ENCODE data around the gene BLOC1S6.

BLOC1S6 gene, protein sequence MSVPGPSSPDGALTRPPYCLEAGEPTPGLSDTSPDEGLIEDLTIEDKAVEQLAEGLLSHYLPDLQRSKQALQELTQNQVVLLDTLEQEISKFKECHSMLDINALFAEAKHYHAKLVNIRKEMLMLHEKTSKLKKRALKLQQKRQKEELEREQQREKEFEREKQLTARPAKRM

DNA sequence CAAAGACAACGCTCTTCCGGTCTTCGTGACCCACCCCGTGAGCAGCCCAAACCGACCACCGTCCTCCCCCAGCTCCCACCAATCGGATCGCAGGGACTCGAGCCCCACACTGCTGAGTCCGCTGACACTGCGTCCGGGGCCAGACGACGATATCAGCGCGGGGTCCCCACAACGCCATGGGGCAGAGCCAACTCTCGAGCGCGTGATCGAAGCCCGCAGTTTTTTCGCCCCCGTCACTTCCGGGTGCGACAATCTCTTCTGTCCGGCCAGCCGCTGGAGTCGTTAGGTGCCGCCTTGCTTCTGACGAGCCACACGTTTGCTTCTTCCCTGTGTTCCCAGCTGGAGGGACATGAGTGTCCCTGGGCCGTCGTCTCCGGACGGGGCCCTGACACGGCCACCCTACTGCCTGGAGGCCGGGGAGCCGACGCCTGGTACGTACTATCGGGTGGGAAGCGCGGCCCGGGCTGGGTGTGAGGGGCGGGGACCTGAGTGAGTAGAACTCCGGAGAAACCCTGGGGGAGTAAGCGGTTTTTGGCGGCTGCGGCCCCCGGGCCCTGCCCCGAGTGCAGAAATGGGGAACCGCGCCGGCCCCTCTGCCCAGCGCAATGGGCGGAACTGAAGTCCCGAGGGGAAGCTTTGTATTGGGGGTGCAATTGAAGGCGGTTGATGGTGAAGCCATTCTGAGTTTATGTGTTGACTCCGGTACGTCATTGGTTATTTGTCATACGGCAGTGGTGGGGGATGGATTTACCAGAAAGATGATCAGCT is at the start of gene BLOC1S6:
TSS of gene BLOC1S6 (plus strand) at position 285 of the 768 bp plus-strand sequence. CDS start at position 350, 65 bp downstream.
- peak; percentile 66 for DNase-seq (ENCODE audit: low spot score)

DNA sequence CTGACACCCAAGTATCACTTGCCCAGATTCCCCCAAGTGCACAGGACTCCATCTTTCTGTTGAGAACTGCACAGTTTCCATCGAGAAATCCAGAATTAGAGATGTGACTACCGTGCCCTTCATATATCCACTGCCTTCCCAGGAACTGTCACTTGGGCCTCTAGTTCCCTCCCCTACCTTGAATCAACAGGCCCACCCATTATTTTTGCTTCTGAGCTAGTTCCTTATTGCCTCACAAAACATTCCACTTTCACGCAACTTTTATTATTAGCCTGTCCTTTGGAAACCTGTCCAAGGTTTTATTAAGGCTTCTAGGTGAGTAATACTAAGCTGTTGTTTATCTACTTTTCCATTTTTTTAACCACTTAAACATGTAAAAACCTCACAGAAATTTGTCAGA is 47.5 kb upstream of the BLOC1S6 start:
- no peak for DNase-seq (ENCODE audit: low spot score)

DNA sequence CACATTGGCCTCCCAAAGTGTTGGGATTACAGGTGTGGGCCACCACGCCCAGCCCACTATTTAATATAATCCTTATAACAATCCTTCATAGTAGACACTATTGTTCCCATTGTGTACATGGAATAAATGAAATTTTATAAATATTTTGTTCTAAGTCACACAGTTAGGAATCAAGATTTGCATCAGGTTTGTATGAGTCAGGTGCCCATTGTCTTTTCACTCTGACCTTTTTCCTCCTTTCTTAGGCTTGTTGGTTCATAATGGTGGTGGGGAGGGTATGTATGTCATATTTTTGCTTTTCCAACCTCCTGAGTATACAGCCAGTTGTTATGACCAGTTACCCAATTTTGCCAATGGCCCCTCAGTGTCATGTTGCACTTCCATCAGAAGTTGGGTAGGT is 46.6 kb upstream of the BLOC1S6 start:
- DNase-seq (ENCODE audit: low spot score): no peak

DNA sequence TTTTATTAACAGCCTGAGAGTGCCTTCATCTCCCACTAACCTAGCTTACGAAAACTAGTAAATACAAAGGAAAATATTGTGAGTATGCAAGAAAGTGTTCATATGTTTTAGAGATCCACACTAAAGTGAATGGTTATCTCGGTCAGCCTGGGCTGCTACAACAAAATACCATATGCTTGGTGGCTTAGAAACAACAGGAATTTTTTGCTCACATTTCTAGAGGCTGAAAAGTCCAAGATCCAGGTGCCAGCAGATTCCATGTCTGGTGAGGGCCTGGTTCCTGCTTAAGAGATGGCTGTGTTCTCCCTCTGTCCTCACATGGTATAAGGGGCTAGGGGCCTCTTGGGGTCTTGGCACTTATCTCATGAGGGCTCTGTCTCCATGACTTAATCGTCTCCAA is 44.1 kb upstream of the BLOC1S6 start:
- DNase-seq (ENCODE audit: low spot score): no peak

DNA sequence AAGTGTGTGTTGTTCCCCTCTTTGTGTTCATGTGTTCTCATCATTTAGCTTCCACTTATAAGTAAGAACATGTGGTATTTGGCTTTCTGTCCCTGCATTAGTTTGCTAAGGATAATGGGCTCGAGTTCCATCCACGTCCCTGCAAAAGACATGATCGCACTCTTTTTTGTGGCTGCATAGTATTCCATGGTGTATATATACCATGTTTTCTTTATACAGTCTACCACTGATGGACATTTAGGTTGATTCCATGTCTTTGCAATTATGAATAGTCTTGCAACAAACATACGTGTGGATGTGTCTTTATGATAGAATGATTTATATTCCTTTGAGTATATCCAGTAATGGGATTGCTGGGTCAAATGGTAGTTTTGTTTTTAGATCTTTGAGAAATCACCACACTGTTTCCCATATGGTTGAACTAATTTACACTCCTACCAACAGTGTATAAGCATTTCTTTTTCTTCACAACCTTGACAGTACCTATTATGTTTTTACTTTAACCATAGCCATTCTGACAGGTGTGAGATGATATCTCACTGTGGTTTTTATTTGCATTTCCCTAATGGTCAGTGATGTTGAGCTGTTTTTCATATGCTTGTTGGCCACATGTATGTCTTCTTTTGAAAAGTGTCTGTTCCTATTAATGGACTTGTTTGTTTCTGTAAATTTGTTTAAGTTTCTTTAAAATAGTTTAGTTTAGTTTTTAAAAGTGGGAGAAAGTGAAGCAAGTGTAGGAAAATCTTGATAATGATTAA is 42.7 kb upstream of the BLOC1S6 start:
- no peak for DNase-seq (ENCODE audit: low spot score)

DNA sequence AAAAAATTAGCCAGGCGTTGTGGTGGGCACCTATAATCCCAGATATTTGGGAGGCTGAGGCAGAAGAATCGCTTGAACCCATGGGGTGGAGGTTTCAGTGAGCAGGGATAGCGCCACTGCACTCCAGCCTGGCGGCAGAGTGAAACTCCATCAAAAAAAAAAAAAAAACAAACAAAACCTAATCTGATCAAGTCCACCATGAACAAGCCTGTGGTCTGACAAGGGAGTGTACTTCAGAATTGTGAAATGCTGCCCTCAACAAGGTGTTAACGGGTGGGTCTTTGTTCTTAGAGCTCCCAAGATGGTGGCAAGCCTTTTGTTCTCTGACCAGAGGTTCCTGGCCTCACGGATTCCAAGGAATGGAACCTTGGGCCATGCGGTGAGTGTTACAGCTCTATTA is 40.4 kb upstream of the BLOC1S6 start:
- no peak for DNase-seq (ENCODE audit: low spot score)

DNA sequence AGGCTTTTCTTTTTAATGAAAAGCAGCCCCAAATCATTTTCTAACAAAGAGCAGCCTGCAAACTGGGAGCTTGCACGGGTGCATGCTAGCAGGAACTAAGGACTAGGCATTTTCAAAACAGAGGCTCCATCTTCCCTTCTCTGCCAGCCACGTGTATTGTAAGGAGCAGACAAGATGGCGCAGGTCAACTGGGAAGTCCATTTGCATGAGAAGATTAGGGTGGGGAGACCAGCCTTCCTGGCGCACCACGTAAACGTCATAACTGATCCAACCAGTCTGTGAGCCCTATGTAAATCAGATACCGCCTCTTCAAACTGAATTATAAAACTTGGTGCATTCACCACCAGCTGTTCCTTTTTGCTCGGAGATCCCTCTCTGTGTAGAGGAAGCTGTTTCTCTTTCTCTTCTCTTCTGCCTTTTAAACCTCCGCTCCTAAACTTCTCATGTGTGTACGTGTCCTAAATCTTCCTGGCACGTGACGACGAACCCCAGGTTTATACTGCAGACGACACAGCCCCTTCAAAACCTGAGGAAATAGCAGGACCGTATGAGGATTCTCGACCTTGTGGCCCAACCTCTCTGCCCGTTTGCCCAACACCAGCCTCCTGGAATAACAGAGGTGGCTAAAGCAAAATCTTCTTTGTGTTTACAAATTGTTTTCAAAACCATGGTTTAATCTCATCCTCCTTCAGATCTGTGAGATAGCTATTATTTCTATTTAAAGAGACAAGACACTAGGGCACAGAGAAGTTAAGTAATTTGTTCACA is 38.2 kb upstream of the BLOC1S6 start:
- DNase-seq (ENCODE audit: low spot score): no peak

DNA sequence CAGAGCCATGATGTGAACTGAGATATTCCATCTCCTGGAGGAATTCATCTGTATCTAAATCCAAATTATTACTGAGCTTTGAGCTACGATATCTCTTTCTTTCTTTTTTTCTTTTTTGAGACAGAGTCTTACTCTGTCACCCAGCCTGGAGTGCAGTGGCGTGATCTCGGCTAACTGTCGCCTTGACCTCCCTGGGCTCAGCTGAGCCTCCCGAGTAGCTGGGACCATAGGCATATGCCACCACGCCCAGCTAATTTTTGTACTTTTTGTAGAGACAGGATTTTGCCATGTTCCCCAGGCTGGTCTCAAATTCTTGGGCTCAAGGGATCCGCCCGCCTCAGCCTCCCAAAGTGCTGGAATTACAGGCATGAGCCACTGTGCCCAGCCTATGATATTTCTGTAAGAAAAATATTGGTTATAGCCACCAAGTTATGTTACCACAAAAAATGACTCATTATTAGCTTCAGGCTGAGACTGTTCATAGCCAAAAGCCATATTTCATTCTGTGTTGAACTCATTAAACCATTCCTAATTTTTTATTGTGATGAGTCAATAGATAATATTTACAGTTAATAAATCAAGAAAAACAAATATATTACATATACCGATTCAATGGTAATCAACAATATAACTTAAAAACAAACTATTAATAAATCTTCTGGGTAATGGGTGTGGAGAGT is 37.5 kb upstream of the BLOC1S6 start:
- DNase-seq (ENCODE audit: low spot score): no peak

DNA sequence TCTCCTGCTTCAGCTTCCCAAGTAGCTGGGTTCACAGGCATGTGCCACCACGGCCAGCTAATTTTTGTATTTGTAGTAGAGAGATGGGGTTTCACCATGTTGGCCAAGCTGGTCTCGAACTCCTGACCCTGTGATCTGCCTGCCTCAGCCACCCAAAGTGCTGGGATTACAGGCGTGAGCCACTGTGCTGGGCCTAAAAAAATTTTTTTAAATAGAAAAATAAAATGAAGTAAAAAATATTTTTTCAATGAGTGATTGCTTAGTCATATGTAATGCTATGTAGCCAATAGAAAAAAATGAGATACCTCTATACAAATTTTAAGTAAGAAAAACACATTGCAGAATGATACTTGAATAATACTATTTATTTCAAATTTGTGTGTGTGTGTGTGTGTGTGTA is 36.7 kb upstream of the BLOC1S6 start:
- no peak for DNase-seq (ENCODE audit: low spot score)

DNA sequence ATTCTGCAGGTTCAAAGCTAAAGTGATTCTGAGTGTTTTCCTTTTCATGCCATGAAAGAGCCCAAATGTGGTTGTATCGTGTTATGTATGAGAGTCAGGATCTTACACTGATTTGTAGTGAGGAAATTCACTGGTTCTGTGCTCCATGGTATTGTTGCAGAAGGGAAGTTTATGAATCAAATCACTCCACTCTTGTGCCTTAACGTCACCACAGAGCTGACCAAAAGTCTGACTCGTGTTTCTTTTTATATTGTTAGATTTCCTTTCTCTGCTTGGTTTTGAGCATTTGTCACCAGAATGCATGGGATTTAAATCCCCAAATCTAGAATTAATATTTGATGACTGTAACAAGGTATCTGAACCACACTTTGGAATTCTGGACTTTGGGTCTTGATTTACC is 35.5 kb upstream of the BLOC1S6 start:
- DNase-seq (ENCODE audit: low spot score): no peak

DNA sequence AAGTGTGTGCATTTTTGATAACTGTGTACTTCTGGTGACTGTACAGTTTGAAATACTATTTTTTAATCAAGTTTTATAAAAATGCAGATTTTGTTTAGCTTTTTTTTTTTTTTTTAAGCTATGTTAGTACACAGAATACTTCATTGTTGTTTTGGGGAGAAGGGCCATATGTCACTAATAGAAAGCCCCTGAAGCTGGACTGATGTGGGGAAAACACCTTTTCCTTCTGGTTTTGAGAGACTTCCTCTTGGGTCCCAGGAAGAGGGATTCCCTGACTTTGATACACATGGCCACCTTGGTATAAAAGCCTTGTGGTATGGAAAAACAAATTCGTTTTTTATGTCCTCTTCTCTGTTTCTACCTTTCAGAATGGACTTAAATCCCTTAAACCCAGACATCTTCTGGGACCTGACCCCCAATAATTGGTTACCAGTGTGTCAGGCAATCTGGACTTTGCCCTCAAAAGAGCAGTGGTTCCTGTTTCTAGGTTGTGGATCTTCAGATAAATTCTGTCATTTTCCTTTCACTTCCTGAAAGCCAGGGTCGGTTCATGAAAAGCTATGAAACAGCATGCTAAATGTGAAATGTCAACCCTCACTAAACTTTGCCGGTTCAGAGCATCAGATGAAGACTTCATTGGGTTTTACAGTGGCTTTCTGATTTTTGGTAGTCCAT is 31.1 kb upstream of the BLOC1S6 start:
- no peak for DNase-seq (ENCODE audit: low spot score)

DNA sequence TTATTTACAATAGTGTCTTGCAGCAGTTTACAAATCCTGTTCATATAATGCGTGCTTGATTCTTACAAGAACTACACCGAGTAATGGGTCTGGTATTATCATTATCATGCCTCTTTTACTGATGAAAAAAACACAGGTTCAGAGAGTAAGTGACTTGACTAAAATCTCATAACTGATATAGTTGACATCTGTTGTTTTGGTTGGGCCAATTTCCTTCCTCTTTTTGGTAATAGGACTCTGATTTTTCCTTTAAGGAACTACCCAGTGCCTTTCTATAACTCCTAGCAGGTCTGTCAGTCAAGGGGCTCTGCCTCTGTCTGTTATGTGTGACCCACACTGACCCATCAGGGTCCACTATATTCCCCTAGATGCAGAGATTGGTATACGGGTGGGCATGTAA is 14.6 kb upstream of the BLOC1S6 start:
- DNase-seq (ENCODE audit: low spot score): no peak

DNA sequence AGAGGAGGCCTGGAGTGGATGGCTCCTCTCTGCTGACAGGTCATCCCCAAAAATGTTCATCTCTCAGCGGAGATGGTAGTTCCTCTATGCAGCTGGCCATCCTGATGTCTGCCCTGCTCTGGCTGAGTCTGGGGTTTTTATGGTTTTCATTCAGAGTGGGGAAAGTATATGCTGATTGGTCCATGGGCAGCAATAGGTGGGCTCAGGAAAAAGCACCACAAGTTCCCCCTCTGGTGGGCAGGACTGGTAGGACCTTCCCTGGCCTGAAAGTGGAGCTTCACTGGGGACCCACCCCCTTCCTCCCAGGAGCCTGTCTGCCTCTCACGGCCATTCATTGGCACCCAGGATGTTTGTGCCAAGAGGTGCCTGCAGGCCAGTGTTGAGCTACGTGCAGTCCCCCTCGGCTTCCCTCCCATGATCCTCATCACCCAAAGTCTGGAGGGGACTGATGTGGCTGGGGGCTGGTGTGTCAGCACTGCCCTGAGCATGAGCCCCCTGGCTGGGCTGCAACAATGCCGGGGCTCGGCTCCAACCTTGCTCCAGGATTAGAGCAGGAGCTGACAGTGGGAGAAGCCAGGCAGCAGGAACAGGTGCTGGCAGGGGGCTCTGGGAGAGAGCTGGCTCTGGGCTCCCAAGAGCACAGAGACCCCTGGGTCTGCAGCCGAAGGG is 13.1 kb upstream of the BLOC1S6 start:
- DNase-seq (ENCODE audit: low spot score): no peak

DNA sequence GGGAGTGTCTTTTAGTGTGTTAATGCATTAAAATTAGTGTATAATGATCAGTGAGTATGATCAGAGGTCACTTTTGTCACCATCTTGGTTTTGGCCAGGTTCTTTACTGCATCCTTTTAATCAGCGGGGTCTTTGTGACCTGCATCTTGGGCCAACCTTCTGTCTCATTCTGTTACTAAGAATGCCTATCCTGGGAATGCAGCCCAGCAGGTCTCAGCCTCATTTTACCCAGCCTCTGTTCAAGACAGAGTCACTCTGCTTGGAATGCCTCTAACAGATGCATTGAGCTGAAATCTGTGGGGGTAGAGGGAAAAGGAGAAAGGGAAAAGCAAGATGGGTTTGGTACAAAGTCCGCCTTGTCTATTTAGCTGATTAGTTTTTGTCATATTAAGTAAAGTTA is 5.3 kb upstream of the BLOC1S6 start:
- no peak for DNase-seq (ENCODE audit: low spot score)

DNA sequence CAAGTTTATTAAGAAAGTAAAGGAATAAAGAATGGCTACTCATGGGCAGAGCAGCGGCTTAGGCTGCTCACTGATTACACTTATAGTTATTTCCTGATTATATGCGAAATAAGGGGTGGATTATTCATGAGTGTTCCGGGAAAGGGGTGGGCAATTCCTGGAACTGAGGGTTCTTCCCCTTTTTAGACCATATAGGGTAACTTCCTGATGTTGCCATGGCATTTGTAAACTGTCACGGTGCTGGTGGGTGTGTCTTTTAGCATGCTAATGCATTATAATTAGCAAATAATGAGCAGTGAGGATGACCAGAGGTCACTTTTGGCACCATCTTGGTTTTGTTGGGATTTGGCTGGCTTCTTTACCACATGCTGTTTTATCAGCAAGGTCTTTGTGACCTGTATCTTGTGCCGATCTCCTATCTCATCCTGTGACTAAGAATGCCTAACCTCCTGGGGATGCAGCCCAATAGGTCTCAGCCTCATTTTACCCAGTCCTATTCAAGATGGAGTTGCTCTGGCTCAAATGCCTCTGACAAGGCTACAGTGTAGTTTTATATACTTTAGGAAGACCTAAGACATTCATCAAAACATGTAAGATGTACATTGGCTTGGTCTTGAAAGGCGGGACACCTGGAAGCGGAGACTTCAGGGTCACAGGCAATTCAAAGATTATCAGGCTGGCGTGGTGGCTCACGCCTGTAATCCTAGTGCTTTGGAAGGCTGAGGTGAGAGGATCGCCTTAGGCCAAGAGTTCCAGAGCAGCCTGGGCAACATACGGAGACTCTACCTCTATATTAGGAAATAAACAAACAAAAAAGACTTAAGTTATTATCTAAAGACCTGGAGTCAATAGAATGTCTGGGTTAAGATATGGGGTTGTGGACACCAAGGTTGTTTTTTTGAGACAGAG is 3.2 kb upstream of the BLOC1S6 start:
- no peak for DNase-seq (ENCODE audit: low spot score)

DNA sequence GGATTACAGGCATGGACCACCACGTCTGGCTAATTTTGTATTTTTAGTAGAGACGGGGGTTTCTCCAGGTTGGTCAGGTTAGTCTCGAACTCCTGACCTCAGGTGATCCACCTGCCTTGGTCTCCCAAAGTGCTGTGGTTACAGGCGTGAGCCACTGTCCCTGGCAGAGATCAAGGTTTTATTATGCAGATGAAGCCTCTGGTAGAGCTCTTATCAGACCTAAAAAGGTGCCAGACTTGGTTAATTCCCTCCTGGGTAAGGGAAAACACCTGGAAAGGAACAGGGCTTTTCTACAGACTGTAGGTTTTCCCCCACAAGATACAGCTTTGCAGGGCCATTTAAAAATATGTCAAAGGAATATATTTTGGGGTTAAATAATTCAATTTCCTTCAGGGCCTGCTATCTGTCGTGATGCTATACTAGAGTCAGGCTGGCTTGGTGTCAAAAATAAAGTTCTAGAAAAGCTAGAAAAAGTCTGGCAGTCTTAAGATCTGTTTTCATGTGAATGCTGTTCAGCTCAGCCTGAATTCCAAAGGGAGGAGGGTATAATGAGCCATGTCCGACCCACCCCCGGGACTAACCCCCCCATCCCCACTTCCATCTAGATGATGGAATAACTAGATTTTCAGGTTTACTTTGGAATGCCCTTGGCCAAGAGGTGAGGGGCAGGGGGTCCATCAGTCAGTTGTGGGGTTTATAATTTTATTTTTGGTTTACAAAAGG is 1.9 kb upstream of the BLOC1S6 start:
- no peak for DNase-seq (ENCODE audit: low spot score)

DNA sequence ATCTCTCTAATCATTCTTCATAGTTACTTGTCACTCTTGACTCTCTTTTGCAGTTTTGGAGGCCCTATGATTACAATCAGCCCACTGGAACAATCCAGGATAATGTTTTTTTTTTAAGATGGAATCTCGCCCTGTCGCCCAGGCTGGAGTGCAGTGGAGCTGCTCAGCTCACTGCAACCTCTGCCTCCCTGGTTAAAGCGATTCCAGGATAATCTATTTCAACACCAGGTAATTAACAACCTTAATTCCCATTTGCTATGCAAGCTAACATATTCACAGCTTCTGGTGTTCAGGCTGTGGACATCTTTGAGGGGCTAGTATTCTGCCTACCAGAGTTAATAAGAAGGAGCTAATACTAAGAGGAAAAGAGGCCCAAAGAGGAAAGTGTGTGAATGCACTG is 1.1 kb upstream of the BLOC1S6 start:
- no peak for DNase-seq (ENCODE audit: low spot score)

DNA sequence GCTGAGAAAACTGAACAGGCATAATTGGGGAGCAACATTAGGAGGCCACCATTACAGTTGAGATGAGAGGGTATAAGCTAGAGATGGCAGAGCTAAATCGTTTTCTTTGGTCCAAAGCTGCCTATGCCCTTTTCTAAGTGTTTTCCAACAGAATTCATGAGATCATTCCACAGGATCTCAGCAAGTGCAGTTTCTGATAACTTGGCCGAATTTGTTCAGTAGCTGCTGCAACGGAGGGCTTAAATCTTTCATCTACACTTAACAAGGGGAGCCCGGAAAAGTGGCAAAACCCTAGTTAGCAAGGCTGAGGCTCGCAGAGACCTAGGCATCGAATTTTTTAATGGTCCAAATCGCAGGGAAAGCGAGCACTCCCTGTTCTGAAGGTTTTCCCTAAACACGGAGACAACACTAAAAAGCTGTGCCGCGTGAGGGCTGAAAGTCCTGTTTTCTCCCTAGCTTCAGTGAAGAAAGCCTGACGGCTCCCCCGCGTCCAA is 531 bp upstream of the BLOC1S6 start:
- no peak for DNase-seq (ENCODE audit: low spot score)

DNA sequence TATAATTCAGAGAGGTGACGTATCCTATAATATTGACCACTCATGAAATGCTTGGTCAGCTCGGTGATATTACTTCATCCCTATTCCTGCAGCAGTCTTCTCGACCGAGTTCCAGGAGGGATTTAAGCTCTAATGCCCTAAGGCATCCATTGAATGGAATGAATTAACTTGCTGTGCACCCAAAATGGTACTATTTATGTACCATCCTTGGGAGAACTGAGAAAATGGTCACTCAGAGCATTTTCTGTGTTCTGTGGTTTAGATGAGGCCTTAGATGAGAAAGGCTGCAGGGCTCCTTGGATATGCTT is 638 bp downstream of the BLOC1S6 start:
- no peak for DNase-seq (ENCODE audit: low spot score)

All from COLO829 (cell line).